ENCODE results near the gene POU2F2.

DNA sequence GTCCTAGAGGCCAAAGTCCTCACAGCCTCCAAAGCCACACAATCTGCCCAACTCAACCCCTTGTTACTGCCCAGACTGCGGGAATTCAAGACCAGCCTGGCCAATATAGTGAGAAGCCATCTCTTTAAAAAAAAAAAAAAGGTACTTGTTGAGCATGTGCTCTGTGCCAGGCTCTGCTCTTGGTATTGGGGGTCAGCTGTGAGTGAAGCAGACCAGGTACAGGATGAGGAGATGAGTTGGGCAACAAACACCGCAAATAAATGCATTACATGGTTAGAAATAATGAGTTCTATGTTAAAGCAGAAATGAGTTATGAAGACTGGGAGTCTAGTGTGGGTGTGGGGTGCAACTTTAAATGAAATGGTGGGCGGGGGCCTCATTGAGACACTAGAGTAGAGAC is 72.1 kb downstream of the POU2F2 start:
- TF ChIP-seq, protein P1, sequence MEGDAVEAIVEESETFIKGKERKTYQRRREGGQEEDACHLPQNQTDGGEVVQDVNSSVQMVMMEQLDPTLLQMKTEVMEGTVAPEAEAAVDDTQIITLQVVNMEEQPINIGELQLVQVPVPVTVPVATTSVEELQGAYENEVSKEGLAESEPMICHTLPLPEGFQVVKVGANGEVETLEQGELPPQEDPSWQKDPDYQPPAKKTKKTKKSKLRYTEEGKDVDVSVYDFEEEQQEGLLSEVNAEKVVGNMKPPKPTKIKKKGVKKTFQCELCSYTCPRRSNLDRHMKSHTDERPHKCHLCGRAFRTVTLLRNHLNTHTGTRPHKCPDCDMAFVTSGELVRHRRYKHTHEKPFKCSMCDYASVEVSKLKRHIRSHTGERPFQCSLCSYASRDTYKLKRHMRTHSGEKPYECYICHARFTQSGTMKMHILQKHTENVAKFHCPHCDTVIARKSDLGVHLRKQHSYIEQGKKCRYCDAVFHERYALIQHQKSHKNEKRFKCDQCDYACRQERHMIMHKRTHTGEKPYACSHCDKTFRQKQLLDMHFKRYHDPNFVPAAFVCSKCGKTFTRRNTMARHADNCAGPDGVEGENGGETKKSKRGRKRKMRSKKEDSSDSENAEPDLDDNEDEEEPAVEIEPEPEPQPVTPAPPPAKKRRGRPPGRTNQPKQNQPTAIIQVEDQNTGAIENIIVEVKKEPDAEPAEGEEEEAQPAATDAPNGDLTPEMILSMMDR (conservative IDR thresholded peaks at IDR 0.05) = no peak
- TF ChIP-seq EZH2 (IDR thresholded peaks at IDR 0.05; ENCODE audit: low read depth) = no peak
